ENCODE measurements around the gene ETV6.

The ETV6 gene

GRCh38 chr12:11787933-11788849 lies 138.7 kb downstream of the ETV6 start:
- no peak overlapping the region for H3K27ac ChIP-seq
- no peak for TF ChIP-seq CTCF (conservative IDR thresholded peaks at IDR 0.05)

- H3K27ac ChIP-seq = no peak overlapping the region
- no peak for TF ChIP-seq CTCF (conservative IDR thresholded peaks at IDR 0.05)
These were observed 144.6 kb downstream of the ETV6 start for GRCh38 chr12:11793921-11794710.

GRCh38 chr12:11794751-11795150 lies 145.3 kb downstream of the ETV6 start:
- no peak overlapping the region for H3K27ac ChIP-seq
- no peak for TF ChIP-seq CTCF (conservative IDR thresholded peaks at IDR 0.05)

- no peak overlapping the region for H3K27ac ChIP-seq
- TF ChIP-seq CTCF (conservative IDR thresholded peaks at IDR 0.05) = no peak
These were observed 145.9 kb downstream of the ETV6 start for GRCh38 chr12:11795192-11795912.

- H3K27ac ChIP-seq = no peak overlapping the region
- TF ChIP-seq CTCF (conservative IDR thresholded peaks at IDR 0.05) = no peak
These were observed 146.5 kb downstream of the ETV6 start for GRCh38 chr12:11795913-11796459.

GRCh38 chr12:11797317-11797913 lies 147.9 kb downstream of the ETV6 start:
- H3K27ac ChIP-seq = no peak overlapping the region
- TF ChIP-seq CTCF (conservative IDR thresholded peaks at IDR 0.05) = no peak
